ENCODE results near the gene SMIM3. TPM values are rescaled to one million over a fixed set of nuclear protein-coding genes. Genes with fewer than 3 reads are reported as not detected.
"Not testable (repeated sequence)": the region's sequence is repeated elsewhere in the genome, so short reads cannot be mapped to it uniquely, and the experiment has no call there.

SMIM3 gene
- total RNA-seq, 2 experiments from 2014 or later: not detected

DNA sequence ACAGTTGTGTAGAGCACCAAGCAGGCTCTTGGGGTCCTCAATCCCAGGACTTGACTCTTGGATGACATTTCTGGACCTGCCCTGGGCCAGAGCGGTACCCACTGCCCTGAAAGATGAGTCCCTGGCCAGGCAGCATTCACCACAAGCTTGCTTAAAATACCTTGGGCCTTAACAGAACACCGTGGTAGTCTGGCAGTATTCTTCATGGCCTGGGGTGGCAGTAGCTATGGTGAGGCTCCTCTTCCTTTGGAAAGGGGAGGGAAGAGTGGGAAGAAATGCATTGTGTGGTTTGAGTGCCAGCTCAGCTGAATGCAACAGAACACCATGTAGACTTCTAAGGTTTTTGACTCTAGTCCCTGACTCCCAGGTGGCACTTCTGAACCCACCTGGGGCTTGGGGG is 38.4 kb downstream of the SMIM3 start:
- Histone ChIP-seq H3K4me2 (ENCODE audit: low read length) (no peak overlapping the region), H4K20me1 (ENCODE audit: insufficient read depth, low read length) (no peaks in the 10 kb centered on the region), H3K4me3 (ENCODE audit: low read depth, low read length, poor library complexity, severe bottlenecking) (no peak overlapping the region), H3K4me1 (ENCODE audit: insufficient read depth, low read length, poor library complexity, severe bottlenecking) (no peaks in the 10 kb centered on the region), H2AFZ (ENCODE audit: low read length) (no peak overlapping the region), H3K36me3 (ENCODE audit: insufficient read depth, low read length) (no peaks in the 10 kb centered on the region), H3K9me3 (ENCODE audit: low read length) (0 out of 2 replicates have a peak, but pooled peaks cover 6% of the 10 kb centered on the region), H3K9me2 (ENCODE audit: insufficient read depth, low read length) (no peaks in the 10 kb centered on the region), H3K79me2 (ENCODE audit: insufficient read depth, low read depth, low read length) (no peaks in the 10 kb centered on the region), H3K27ac (ENCODE audit: low read depth, low read length, poor library complexity, severe bottlenecking) (no peak overlapping the region)
- CTCF ChIA-PET (ENCODE audit: unreplicated experiment): no interaction called here
- TF ChIP-seq, protein P1, sequence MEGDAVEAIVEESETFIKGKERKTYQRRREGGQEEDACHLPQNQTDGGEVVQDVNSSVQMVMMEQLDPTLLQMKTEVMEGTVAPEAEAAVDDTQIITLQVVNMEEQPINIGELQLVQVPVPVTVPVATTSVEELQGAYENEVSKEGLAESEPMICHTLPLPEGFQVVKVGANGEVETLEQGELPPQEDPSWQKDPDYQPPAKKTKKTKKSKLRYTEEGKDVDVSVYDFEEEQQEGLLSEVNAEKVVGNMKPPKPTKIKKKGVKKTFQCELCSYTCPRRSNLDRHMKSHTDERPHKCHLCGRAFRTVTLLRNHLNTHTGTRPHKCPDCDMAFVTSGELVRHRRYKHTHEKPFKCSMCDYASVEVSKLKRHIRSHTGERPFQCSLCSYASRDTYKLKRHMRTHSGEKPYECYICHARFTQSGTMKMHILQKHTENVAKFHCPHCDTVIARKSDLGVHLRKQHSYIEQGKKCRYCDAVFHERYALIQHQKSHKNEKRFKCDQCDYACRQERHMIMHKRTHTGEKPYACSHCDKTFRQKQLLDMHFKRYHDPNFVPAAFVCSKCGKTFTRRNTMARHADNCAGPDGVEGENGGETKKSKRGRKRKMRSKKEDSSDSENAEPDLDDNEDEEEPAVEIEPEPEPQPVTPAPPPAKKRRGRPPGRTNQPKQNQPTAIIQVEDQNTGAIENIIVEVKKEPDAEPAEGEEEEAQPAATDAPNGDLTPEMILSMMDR (conservative IDR thresholded peaks at IDR 0.05; ENCODE audit: low read length): no peak
- TF ChIP-seq EZH2phosphoT487 (IDR thresholded peaks at IDR 0.05; ENCODE audit: borderline replicate concordance, low read depth, low read length): no peak
- intact Hi-C loops (cut with micrococcal nuclease; ENCODE audit: unreplicated experiment): no loop called here
- POLR2A ChIA-PET: no interaction called here
- BruUV-seq (replicated peaks): no TSS peak
- DNase-seq (ENCODE audit: low spot score): no peak

DNA sequence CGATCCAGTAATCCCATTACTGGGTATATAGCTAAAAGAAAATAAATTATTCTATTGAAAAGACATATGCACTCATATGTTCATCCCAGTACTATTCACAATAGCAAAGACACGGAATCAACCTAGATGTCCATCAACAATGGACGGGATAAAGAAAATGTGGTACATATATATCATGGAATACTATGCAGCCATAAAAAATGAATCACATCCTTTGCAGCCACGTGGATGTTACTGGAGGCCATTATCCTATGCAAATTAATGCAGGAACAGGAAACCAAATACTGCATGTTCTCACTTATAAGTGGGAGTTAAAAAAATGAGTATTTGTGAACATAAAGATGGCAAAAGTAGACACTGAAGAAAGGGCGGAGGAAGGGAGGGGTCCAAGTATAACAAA is 51.2 kb downstream of the SMIM3 start:
- no peak overlapping the region for H2AFZ ChIP-seq (ENCODE audit: low read length)
- no peaks in the 10 kb centered on the region for H3K4me1 ChIP-seq (ENCODE audit: insufficient read depth, low read length, poor library complexity, severe bottlenecking)
- ChIA-PET CTCF (ENCODE audit: unreplicated experiment) (no interaction called here), POLR2A (no interaction called here)
- no peak overlapping the region for H3K27ac ChIP-seq (ENCODE audit: low read depth, low read length, poor library complexity, severe bottlenecking)
- H4K20me1 ChIP-seq (ENCODE audit: insufficient read depth, low read length): no peaks in the 10 kb centered on the region
- no TSS peak for BruUV-seq (replicated peaks)
- H3K79me2 ChIP-seq (ENCODE audit: insufficient read depth, low read depth, low read length): no peaks in the 10 kb centered on the region
- peaks cover 7% of the 10 kb centered on the region; the same call in 1 of the 2 replicates for H3K9me3 ChIP-seq (ENCODE audit: low read length)
- DNase-seq (ENCODE audit: low spot score): no peak
- H3K36me3 ChIP-seq (ENCODE audit: insufficient read depth, low read length): no peaks in the 10 kb centered on the region
- no peak overlapping the region for H3K4me3 ChIP-seq (ENCODE audit: low read depth, low read length, poor library complexity, severe bottlenecking)
- intact Hi-C loops (cut with micrococcal nuclease; ENCODE audit: unreplicated experiment): no loop called here
- H3K4me2 ChIP-seq (ENCODE audit: low read length): no peak overlapping the region
- no peaks in the 10 kb centered on the region for H3K9me2 ChIP-seq (ENCODE audit: insufficient read depth, low read length)
- TF ChIP-seq, protein P1 (conservative IDR thresholded peaks at IDR 0.05; ENCODE audit: low read length): no peak
- no peak for TF ChIP-seq EZH2phosphoT487 (IDR thresholded peaks at IDR 0.05; ENCODE audit: borderline replicate concordance, low read depth, low read length)

DNA sequence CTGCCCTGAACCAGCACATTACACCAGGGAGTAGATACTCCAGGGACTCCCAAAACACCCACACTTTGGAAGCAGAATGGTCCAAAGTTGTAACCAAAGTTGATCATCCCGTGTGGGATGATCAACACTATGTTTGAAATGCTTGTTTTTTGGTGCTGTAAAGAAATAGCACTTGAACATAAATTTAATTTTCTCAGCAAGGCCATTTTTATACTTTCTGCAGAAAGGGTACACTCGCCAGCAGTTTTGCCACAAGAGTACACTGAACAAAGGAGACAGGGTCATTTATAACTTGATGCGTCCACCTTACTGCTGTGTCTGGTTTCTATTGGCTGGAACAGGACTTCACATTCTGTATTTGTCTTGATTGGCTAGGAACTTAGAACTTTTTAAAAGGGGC is 53.3 kb downstream of the SMIM3 start:
- intact Hi-C loops (cut with micrococcal nuclease; ENCODE audit: unreplicated experiment); H4K20me1 ChIP-seq (ENCODE audit: insufficient read depth, low read length); H3K9me2 ChIP-seq (ENCODE audit: insufficient read depth, low read length); H3K27ac ChIP-seq (ENCODE audit: low read depth, low read length, poor library complexity, severe bottlenecking); H3K4me2 ChIP-seq (ENCODE audit: low read length); H3K9me3 ChIP-seq (ENCODE audit: low read length); H3K79me2 ChIP-seq (ENCODE audit: insufficient read depth, low read depth, low read length); H3K4me3 ChIP-seq (ENCODE audit: low read depth, low read length, poor library complexity, severe bottlenecking); H3K4me1 ChIP-seq (ENCODE audit: insufficient read depth, low read length, poor library complexity, severe bottlenecking); POLR2A ChIA-PET; BruUV-seq (replicated peaks); H2AFZ ChIP-seq (ENCODE audit: low read length); DNase-seq (ENCODE audit: low spot score); H3K36me3 ChIP-seq (ENCODE audit: insufficient read depth, low read length); CTCF ChIA-PET (ENCODE audit: unreplicated experiment): not testable (repeated sequence)

Data from OCI-LY7 (cell line).